Endothelial cell (in vitro differentiated cells): ENCODE data around the gene CCSER1. TPM values are rescaled to one million over a fixed set of nuclear protein-coding genes. Genes with fewer than 3 reads are reported as not detected.

Experiments used
- DNase-seq: peaks from one replicate; pipeline ENCODE4 v3.0.0; 2021; ENCODE audit warnings: low spot score
- H3K27ac Mint-ChIP-seq: one replicate; pipeline ENCODE4 v1.8.0; 2021; ENCODE audit warnings: mixed read lengths, inconsistent platforms; ENCODE audit not compliant: unreplicated experiment
- H3K27me3 Mint-ChIP-seq: one replicate; pipeline ENCODE4 v1.8.0; 2021; ENCODE audit warnings: mild to moderate bottlenecking, moderate library complexity, mixed read lengths, inconsistent platforms; ENCODE audit not compliant: unreplicated experiment
- H3K36me3 Mint-ChIP-seq: one replicate; pipeline ENCODE4 v1.8.0; 2021; ENCODE audit warnings: mild to moderate bottlenecking, low read depth, mixed read lengths, inconsistent platforms; ENCODE audit not compliant: unreplicated experiment
- H3K4me1 Mint-ChIP-seq: one replicate; pipeline ENCODE4 v1.8.0; 2021; ENCODE audit warnings: mild to moderate bottlenecking, mixed read lengths, inconsistent platforms; ENCODE audit not compliant: unreplicated experiment
- H3K4me3 Mint-ChIP-seq: one replicate; pipeline ENCODE4 v1.8.0; 2021; ENCODE audit warnings: mild to moderate bottlenecking, mixed read lengths, inconsistent platforms; ENCODE audit not compliant: unreplicated experiment
- H3K9me3 Mint-ChIP-seq: one replicate; pipeline ENCODE4 v1.8.0; 2021; ENCODE audit warnings: mixed read lengths, inconsistent platforms; ENCODE audit not compliant: unreplicated experiment
- CTCF ChIP-seq: fragments of 200-600 bp; sonication (generic); IDR thresholded peaks from one replicate; pipeline ENCODE4 v1.5.0; 2021; ENCODE audit warnings: antibody characterized with exemption; ENCODE audit not compliant: unreplicated experiment
- total RNA-seq: library from RNA; stranded (reverse); fragmentation: NEBNext Ultra II Directional; extraction: Animal tissue kit (Norgen Biotek cat#: 25700); gene quantifications from one replicate; pipeline ENCODE4 v1.2.1, GENCODE V29; 2021; ENCODE audit not compliant: unreplicated experiment

Gene CCSER1
- total RNA-seq, 1 donor from 2014 or later = 3.0 TPM

- no peaks in the 10 kb centered on the region for H3K4me1 Mint-ChIP-seq
- no peak overlapping the region for H3K27ac Mint-ChIP-seq
- H3K36me3 Mint-ChIP-seq = no peaks in the 10 kb centered on the region
- no peaks in the 10 kb centered on the region for H3K9me3 Mint-ChIP-seq
- TF ChIP-seq CTCF = no peak
- no peak overlapping the region for H3K4me3 Mint-ChIP-seq
- no peak for DNase-seq
- H3K27me3 Mint-ChIP-seq = no peaks in the 10 kb centered on the region
Measured at GRCh38 chr4:91025241-91026148, 898.3 kb downstream of the CCSER1 start.

- Mint-ChIP-seq H3K36me3 (no peaks in the 10 kb centered on the region), H3K4me1 (no peaks in the 10 kb centered on the region), H3K4me3 (no peak overlapping the region), H3K9me3 (no peaks in the 10 kb centered on the region), H3K27me3 (no peaks in the 10 kb centered on the region), H3K27ac (no peak overlapping the region)
- no peak for DNase-seq
- no peak for TF ChIP-seq CTCF
Measured at GRCh38 chr4:91028228-91028627, 901.0 kb downstream of the CCSER1 start.

- TF ChIP-seq CTCF = no peak
- Mint-ChIP-seq H3K27me3 (no peaks in the 10 kb centered on the region), H3K9me3 (no peaks in the 10 kb centered on the region), H3K4me1 (no peaks in the 10 kb centered on the region), H3K4me3 (no peak overlapping the region), H3K36me3 (no peaks in the 10 kb centered on the region), H3K27ac (no peak overlapping the region)
- no peak for DNase-seq
Measured at GRCh38 chr4:91031761-91032160, 904.6 kb downstream of the CCSER1 start.

- H3K4me1 Mint-ChIP-seq = no peaks in the 10 kb centered on the region
- no peaks in the 10 kb centered on the region for H3K36me3 Mint-ChIP-seq
- H3K27ac Mint-ChIP-seq = no peak overlapping the region
- H3K27me3 Mint-ChIP-seq = no peaks in the 10 kb centered on the region
- no peak for TF ChIP-seq CTCF
- no peak for DNase-seq
- H3K9me3 Mint-ChIP-seq = no peaks in the 10 kb centered on the region
- H3K4me3 Mint-ChIP-seq = no peak overlapping the region
Measured at GRCh38 chr4:91032725-91033445, 905.7 kb downstream of the CCSER1 start.

- no peak for TF ChIP-seq CTCF
- Mint-ChIP-seq H3K4me3 (no peak overlapping the region), H3K4me1 (no peaks in the 10 kb centered on the region), H3K27me3 (no peaks in the 10 kb centered on the region), H3K27ac (no peak overlapping the region), H3K36me3 (no peaks in the 10 kb centered on the region), H3K9me3 (no peaks in the 10 kb centered on the region)
- no peak for DNase-seq
Measured at GRCh38 chr4:91035276-91035675, 908.1 kb downstream of the CCSER1 start.
